HCT116 (cell line): ENCODE measurements around the gene EEFSEC. TPM values are rescaled to one million over a fixed set of nuclear protein-coding genes. Genes with fewer than 3 reads are reported as not detected.

ENCODE experiments used
- ATAC-seq: fragments of 200-7000 bp; cut with Tn5 transposase; 2 replicates; pipeline ENCODE4 v1.9.1; 2020; ENCODE audit warnings: mild to moderate bottlenecking, moderate library complexity
- BruUV-seq: library from RNA; stranded (reverse); fragments of 400-500 nt; replicated peaks from 2 replicates; lab custom pipeline; 2021; lab: Mats Ljungman, UMichigan
- CTCF ChIA-PET: fragments of 300-600 bp; sonication (Branson Sonifier 250); formaldehyde crosslinking; loops from one replicate; lab custom pipeline; 2021; ENCODE audit warnings: antibody characterized with exemption; lab: Charles Lee
- POLR2A ChIA-PET: fragments of 300-600, 350-600 bp; sonication (Branson Sonifier 250); formaldehyde crosslinking; loops from one replicate; lab custom pipeline; 2021; ENCODE audit warnings: antibody characterized with exemption; lab: Charles Lee
- RAD21 ChIA-PET, 2 experiments: fragments of 300-600 bp; sonication (Branson Sonifier 250); formaldehyde crosslinking; loops; one replicate each; lab custom pipeline; 2023; ENCODE audit warnings: low total read pairs in 2 of 2; ENCODE audit not compliant: uncharacterized antibody in 2 of 2, unreplicated experiment in 2 of 2, low non-redundant PET in 1 of 2; lab: Charles Lee
- DNase-seq: peaks from one replicate; pipeline ENCODE4 v3.0.0-alpha.2; 2010; ENCODE audit warnings: low read depth, low spot score
- H2AFZ ChIP-seq: fragments of 200-600 bp; shearing (Covaris generic), sonication (generic); 2 replicates; pipeline ENCODE4 v1.6.1; 2017; ENCODE audit warnings: low read depth, mixed run types, mixed read lengths, antibody characterized with exemption, low read length; ENCODE audit not compliant: poor library complexity, severe bottlenecking
- H3K27ac ChIP-seq: 2 replicates; pipeline ENCODE4 v1.5.1; 2012; ENCODE audit warnings: low read depth, low read length
- H3K27me3 ChIP-seq: fragments of 200-600 bp; sonication (generic); 2 replicates; pipeline ENCODE4 v1.6.1; 2016; ENCODE audit warnings: mixed run types, low read length, mixed read lengths; ENCODE audit not compliant: insufficient read depth
- H3K36me3 ChIP-seq, 2 experiments: fragments of 200-500 bp in 1 of 2; fragments of 200-600 bp in 1 of 2; sonication (Bioruptor generic) in 1 of 2; sonication (generic) in 1 of 2; 2 replicates each; pipeline versions ENCODE4 v1.5.1 to v1.6.1; 2014 to 2016; ENCODE audit warnings: low read length in 2 of 2, inconsistent platforms in 1 of 2, mixed read lengths in 1 of 2, mixed run types in 1 of 2; ENCODE audit not compliant: insufficient read depth in 2 of 2, control insufficient read depth in 1 of 2
- H3K4me1 ChIP-seq, 2 experiments: fragments of 200-600 bp in 1 of 2; sonication (generic) in 1 of 2; 2 replicates each; pipeline versions ENCODE4 v1.5.1 to v1.6.1; 2012 to 2017; ENCODE audit warnings: low read length in 2 of 2, inconsistent platforms in 1 of 2, mild to moderate bottlenecking in 1 of 2, mixed read lengths in 1 of 2, mixed run types in 1 of 2, moderate library complexity in 1 of 2; ENCODE audit not compliant: insufficient read depth in 2 of 2, control insufficient read depth in 1 of 2
- H3K4me2 ChIP-seq: fragments of 200-600 bp; sonication (generic); 2 replicates; pipeline ENCODE4 v1.6.1; 2017; ENCODE audit warnings: mixed run types, low read length, mixed read lengths
- H3K4me3 ChIP-seq, 2 experiments: fragments of 200-600 bp in 1 of 2; sonication (generic) in 1 of 2; replicated peaks in 1 of 2; 2 replicates each; pipeline ENCODE4 v1.5.1; 2011 to 2016; ENCODE audit warnings: low read length in 2 of 2, control low read depth in 1 of 2, low read depth in 1 of 2, mild to moderate bottlenecking in 1 of 2, mixed read lengths in 1 of 2, mixed run types in 1 of 2
- H3K79me2 ChIP-seq: fragments of 200-600 bp; sonication (generic); 2 replicates; pipeline ENCODE4 v1.6.1; 2017; ENCODE audit warnings: mild to moderate bottlenecking, mixed run types, low read length, moderate library complexity, mixed read lengths; ENCODE audit not compliant: insufficient read depth
- H3K9ac ChIP-seq: fragments of 200-600 bp; sonication (generic); 2 replicates; pipeline ENCODE4 v1.6.1; 2016; ENCODE audit warnings: low read length, mixed read lengths
- H3K9me2 ChIP-seq: fragments of 200-600 bp; sonication (generic), shearing (Covaris generic); 2 replicates; pipeline ENCODE4 v1.6.1; 2017; ENCODE audit warnings: mixed run types, mild to moderate bottlenecking, moderate library complexity; ENCODE audit not compliant: insufficient read depth
- H3K9me3 ChIP-seq, 2 experiments: fragments of 200-500 bp in 1 of 2; fragments of 200-600 bp in 1 of 2; sonication (Bioruptor generic) in 1 of 2; sonication (generic) in 1 of 2; 2 replicates each; pipeline ENCODE4 v1.6.1; 2014 to 2017; ENCODE audit warnings: low read length in 2 of 2, mixed read lengths in 2 of 2, inconsistent platforms in 1 of 2, low read depth in 1 of 2, mild to moderate bottlenecking in 1 of 2, mixed run types in 1 of 2, moderate library complexity in 1 of 2; ENCODE audit not compliant: control insufficient read depth in 1 of 2, insufficient read depth in 1 of 2
- H4K20me1 ChIP-seq: fragments of 200-600 bp; sonication (generic), shearing (Covaris generic); 2 replicates; pipeline ENCODE4 v1.6.1; 2017; ENCODE audit warnings: mixed run types, mild to moderate bottlenecking, moderate library complexity; ENCODE audit not compliant: insufficient read depth
- EGR1 ChIP-seq: IDR thresholded peaks from 2 replicates; pipeline ENCODE4 v1.6.1; 2012; ENCODE audit warnings: low read depth
- EZH2phosphoT487 ChIP-seq: fragments of 200-600 bp; IDR thresholded peaks from 2 replicates; pipeline ENCODE4 v1.6.1; 2018; ENCODE audit warnings: antibody characterized with exemption, borderline replicate concordance
- JUND ChIP-seq: IDR thresholded peaks from 2 replicates; pipeline ENCODE4 v1.6.1; 2012
- RAD21 ChIP-seq: IDR thresholded peaks from 2 replicates; pipeline ENCODE4 v1.6.1; 2012; ENCODE audit warnings: low read depth, mild to moderate bottlenecking
- TCF7L2 ChIP-seq: IDR thresholded peaks from 2 replicates; pipeline ENCODE4 v1.7.0; 2011; ENCODE audit warnings: borderline replicate concordance, inconsistent platforms; ENCODE audit not compliant: insufficient read depth, insufficient read length; ENCODE audit errors: extremely low read depth
- YY1 ChIP-seq: IDR thresholded peaks from 2 replicates; pipeline ENCODE4 v1.6.1; 2011; ENCODE audit warnings: low read length, low read depth, moderate library complexity, mild to moderate bottlenecking; ENCODE audit not compliant: insufficient replicate concordance; ENCODE audit errors: extremely low read depth
- ZFX ChIP-seq: fragments of 450-650 bp; IDR thresholded peaks from 2 replicates; pipeline ENCODE4 v1.6.1; 2017
- intact Hi-C: fragments of 100-400 bp; cut with micrococcal nuclease; formaldehyde crosslinking; loops from 2 replicates; pipeline ENCODE4 v1.10.0; 2022
- total RNA-seq: library from RNA; stranded (reverse); gene quantifications from one replicate; pipeline ENCODE4 v1.2.1, GENCODE V29; 2021; ENCODE audit not compliant: unreplicated experiment
- TF ChIP-seq, protein P1 (sequence below), 3 experiments: fragments of 200-600 bp in 1 of 3; sonication (generic) in 1 of 3; IDR thresholded peaks in 2 of 3; conservative IDR thresholded peaks in 1 of 3; 2 replicates each; pipeline ENCODE4 v1.5.1; 2012 to 2017; ENCODE audit warnings: low read depth in 2 of 3, low read length in 2 of 3, antibody characterized with exemption in 1 of 3, borderline replicate concordance in 1 of 3, control low read depth in 1 of 3, mild to moderate bottlenecking in 1 of 3, mixed read lengths in 1 of 3, mixed run types in 1 of 3, moderate library complexity in 1 of 3; ENCODE audit not compliant: insufficient read depth in 1 of 3
- TF ChIP-seq, protein P2 (sequence below): IDR thresholded peaks from 2 replicates; pipeline ENCODE4 v1.6.1; 2011; ENCODE audit warnings: mild to moderate bottlenecking, low read length, moderate library complexity; ENCODE audit not compliant: insufficient replicate concordance; ENCODE audit errors: extremely low read depth

The EEFSEC gene
- total RNA-seq, 1 experiment from 2014 or later = 16.1 TPM

- ATAC-seq = no peak
- RAD21 ChIA-PET = no interaction called here
- no peaks in the 10 kb centered on the region for H3K9me3 ChIP-seq
- TF ChIP-seq TCF7L2 (no peak), JUND (no peak), RAD21 (no peak), YY1 (no peak), ZFX (no peak), EGR1 (no peak), EZH2phosphoT487 (no peak)
- TF ChIP-seq, protein P1, sequence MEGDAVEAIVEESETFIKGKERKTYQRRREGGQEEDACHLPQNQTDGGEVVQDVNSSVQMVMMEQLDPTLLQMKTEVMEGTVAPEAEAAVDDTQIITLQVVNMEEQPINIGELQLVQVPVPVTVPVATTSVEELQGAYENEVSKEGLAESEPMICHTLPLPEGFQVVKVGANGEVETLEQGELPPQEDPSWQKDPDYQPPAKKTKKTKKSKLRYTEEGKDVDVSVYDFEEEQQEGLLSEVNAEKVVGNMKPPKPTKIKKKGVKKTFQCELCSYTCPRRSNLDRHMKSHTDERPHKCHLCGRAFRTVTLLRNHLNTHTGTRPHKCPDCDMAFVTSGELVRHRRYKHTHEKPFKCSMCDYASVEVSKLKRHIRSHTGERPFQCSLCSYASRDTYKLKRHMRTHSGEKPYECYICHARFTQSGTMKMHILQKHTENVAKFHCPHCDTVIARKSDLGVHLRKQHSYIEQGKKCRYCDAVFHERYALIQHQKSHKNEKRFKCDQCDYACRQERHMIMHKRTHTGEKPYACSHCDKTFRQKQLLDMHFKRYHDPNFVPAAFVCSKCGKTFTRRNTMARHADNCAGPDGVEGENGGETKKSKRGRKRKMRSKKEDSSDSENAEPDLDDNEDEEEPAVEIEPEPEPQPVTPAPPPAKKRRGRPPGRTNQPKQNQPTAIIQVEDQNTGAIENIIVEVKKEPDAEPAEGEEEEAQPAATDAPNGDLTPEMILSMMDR (IDR thresholded peaks at IDR 0.05 in 2 of 3, conservative IDR thresholded peaks at IDR 0.05 in 1 of 3; ENCODE audit: borderline replicate concordance in 1 of 3, insufficient read depth in 1 of 3, low read depth in 2 of 3, low read length in 2 of 3) = no peak
- TF ChIP-seq, protein P2, sequence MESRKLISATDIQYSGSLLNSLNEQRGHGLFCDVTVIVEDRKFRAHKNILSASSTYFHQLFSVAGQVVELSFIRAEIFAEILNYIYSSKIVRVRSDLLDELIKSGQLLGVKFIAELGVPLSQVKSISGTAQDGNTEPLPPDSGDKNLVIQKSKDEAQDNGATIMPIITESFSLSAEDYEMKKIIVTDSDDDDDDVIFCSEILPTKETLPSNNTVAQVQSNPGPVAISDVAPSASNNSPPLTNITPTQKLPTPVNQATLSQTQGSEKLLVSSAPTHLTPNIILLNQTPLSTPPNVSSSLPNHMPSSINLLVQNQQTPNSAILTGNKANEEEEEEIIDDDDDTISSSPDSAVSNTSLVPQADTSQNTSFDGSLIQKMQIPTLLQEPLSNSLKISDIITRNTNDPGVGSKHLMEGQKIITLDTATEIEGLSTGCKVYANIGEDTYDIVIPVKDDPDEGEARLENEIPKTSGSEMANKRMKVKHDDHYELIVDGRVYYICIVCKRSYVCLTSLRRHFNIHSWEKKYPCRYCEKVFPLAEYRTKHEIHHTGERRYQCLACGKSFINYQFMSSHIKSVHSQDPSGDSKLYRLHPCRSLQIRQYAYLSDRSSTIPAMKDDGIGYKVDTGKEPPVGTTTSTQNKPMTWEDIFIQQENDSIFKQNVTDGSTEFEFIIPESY = no peak
- TF ChIP-seq, all 23 proteins: peak for 0
- no peaks in the 10 kb centered on the region for H3K27me3 ChIP-seq
- H3K9me2 ChIP-seq = no peaks in the 10 kb centered on the region
- no peak overlapping the region for H3K9ac ChIP-seq
- H3K4me2 ChIP-seq = no peak overlapping the region
- no peaks in the 10 kb centered on the region for H3K4me1 ChIP-seq
- CTCF ChIA-PET = no interaction called here
- no peaks in the 10 kb centered on the region for H4K20me1 ChIP-seq
- H3K79me2 ChIP-seq = no peaks in the 10 kb centered on the region
- H3K36me3 ChIP-seq = no peaks in the 10 kb centered on the region
- POLR2A ChIA-PET = no interaction called here
- H2AFZ ChIP-seq = no peak overlapping the region
- no peak overlapping the region for H3K4me3 ChIP-seq
- intact Hi-C loops = no loop called here
- no peak overlapping the region for H3K27ac ChIP-seq
- no TSS peak for BruUV-seq
- no peak for DNase-seq
Observed at GRCh38 chr3:128353991-128354687, 200.9 kb downstream of the EEFSEC start.
